ENCODE measurements around the gene EIF3L.

EIF3L gene

GRCh38 chr22:37815593-37815992 lies 33.6 kb upstream of the EIF3L start:
- 0 out of 2 replicates have a peak, but pooled peaks cover 4% of the 10 kb centered on the region for H3K79me2 ChIP-seq (ENCODE audit: insufficient read depth, low read length)
- H2AFZ ChIP-seq (ENCODE audit: low read depth, low read length), result no peak overlapping the region
- H3K27me3 ChIP-seq (ENCODE audit: insufficient read depth, low read length, poor library complexity), result no peaks in the 10 kb centered on the region
- no peaks in the 10 kb centered on the region; the same call in 1 of the 2 replicates for H4K20me1 ChIP-seq (ENCODE audit: insufficient read depth, low read length)
- no peaks in the 10 kb centered on the region for H3K9me3 ChIP-seq (ENCODE audit: insufficient read depth, low read length, severe bottlenecking)
- no peak overlapping the region for H3K4me2 ChIP-seq (ENCODE audit: insufficient read depth, low read length)
- peaks cover 7% of the 10 kb centered on the region for H3K4me1 ChIP-seq (ENCODE audit: insufficient read depth, low read length)
- H3K27ac ChIP-seq (ENCODE audit: low read length), result no peak overlapping the region
- no peak overlapping the region for H3K9ac ChIP-seq (ENCODE audit: low read depth, low read length)
- DNase-seq, result no peak
- H3K36me3 ChIP-seq (ENCODE audit: insufficient read depth, low read length), result peaks cover 40% of the 10 kb centered on the region
- no peak for ATAC-seq (ENCODE audit: insufficient read depth, low read depth)
- no peak overlapping the region for H3K4me3 ChIP-seq (ENCODE audit: low read depth in 1 of 2, low read length in 2 of 2)
- TF ChIP-seq, protein P1, sequence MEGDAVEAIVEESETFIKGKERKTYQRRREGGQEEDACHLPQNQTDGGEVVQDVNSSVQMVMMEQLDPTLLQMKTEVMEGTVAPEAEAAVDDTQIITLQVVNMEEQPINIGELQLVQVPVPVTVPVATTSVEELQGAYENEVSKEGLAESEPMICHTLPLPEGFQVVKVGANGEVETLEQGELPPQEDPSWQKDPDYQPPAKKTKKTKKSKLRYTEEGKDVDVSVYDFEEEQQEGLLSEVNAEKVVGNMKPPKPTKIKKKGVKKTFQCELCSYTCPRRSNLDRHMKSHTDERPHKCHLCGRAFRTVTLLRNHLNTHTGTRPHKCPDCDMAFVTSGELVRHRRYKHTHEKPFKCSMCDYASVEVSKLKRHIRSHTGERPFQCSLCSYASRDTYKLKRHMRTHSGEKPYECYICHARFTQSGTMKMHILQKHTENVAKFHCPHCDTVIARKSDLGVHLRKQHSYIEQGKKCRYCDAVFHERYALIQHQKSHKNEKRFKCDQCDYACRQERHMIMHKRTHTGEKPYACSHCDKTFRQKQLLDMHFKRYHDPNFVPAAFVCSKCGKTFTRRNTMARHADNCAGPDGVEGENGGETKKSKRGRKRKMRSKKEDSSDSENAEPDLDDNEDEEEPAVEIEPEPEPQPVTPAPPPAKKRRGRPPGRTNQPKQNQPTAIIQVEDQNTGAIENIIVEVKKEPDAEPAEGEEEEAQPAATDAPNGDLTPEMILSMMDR (IDR thresholded peaks at IDR 0.05; ENCODE audit: borderline replicate concordance, extremely low read depth, low read length, poor library complexity, severe bottlenecking), result no peak
- no peak for TF ChIP-seq EZH2 (IDR thresholded peaks at IDR 0.05; ENCODE audit: borderline replicate concordance, low read depth, low read length, severe bottlenecking)

DNA sequence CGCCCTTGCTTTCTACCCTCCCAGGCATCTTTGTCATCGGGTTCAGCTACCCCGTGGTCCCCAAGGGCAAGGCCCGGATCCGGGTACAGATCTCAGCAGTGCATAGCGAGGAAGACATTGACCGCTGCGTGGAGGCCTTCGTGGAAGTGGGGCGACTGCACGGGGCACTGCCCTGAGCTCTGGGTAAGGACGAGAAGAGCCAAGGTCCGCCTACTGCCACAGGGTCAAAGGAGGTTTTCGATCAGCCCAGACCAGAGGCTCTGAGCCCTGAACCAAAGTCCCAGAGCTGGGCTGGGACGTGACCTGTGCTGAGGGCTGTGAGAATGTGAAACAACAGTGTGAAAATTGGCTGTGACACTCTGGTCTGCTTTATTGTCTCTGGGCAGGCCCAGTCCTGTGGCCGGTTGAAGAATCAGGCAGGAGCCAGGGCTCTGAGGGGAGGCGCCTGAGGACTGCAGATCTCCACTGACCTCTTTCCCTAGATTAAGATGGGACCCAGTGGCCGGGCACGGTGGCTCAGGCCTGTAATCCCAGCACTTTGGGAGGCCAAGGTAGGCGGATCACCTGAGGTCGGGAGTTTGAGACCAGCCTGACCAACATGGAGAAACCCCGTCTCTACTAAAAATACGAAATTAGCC lies 32.6 kb upstream of the EIF3L start:
- no peaks in the 10 kb centered on the region for H3K9me3 ChIP-seq (ENCODE audit: insufficient read depth, low read length, severe bottlenecking)
- TF ChIP-seq EZH2 (IDR thresholded peaks at IDR 0.05; ENCODE audit: borderline replicate concordance, low read depth, low read length, severe bottlenecking), result no peak
- H2AFZ ChIP-seq (ENCODE audit: low read depth, low read length), result no peak overlapping the region
- no peak overlapping the region for H3K4me2 ChIP-seq (ENCODE audit: insufficient read depth, low read length)
- H3K27me3 ChIP-seq (ENCODE audit: insufficient read depth, low read length, poor library complexity), result no peaks in the 10 kb centered on the region
- ATAC-seq (ENCODE audit: insufficient read depth, low read depth) (no peak), DNase-seq (no peak)
- H3K4me3 ChIP-seq (ENCODE audit: low read depth in 1 of 2, low read length in 2 of 2), result no peak overlapping the region
- no peak overlapping the region for H3K9ac ChIP-seq (ENCODE audit: low read depth, low read length)
- H3K27ac ChIP-seq (ENCODE audit: low read length), result no peak overlapping the region
- no peaks in the 10 kb centered on the region for H3K79me2 ChIP-seq (ENCODE audit: insufficient read depth, low read length)
- H3K4me1 ChIP-seq (ENCODE audit: insufficient read depth, low read length), result peaks cover 7% of the 10 kb centered on the region
- no peaks in the 10 kb centered on the region; the same call in 1 of the 2 replicates for H4K20me1 ChIP-seq (ENCODE audit: insufficient read depth, low read length)
- H3K36me3 ChIP-seq (ENCODE audit: insufficient read depth, low read length), result peaks cover 40% of the 10 kb centered on the region

- Histone ChIP-seq H3K27me3 (ENCODE audit: insufficient read depth, low read length, poor library complexity) (no peaks in the 10 kb centered on the region), H3K79me2 (ENCODE audit: insufficient read depth, low read length) (no peaks in the 10 kb centered on the region), H3K4me1 (ENCODE audit: insufficient read depth, low read length) (peaks cover 7% of the 10 kb centered on the region), H3K36me3 (ENCODE audit: insufficient read depth, low read length) (peaks cover 35% of the 10 kb centered on the region), H4K20me1 (ENCODE audit: insufficient read depth, low read length) (no peaks in the 10 kb centered on the region; the same call in 1 of the 2 replicates), H3K9me3 (ENCODE audit: insufficient read depth, low read length, severe bottlenecking) (no peaks in the 10 kb centered on the region), H3K9ac (ENCODE audit: low read depth, low read length) (no peak overlapping the region), H3K27ac (ENCODE audit: low read length) (no peak overlapping the region), H3K4me2 (ENCODE audit: insufficient read depth, low read length) (peak overlapping the region; percentile 43; the same call in 1 of the 2 replicates), H2AFZ (ENCODE audit: low read depth, low read length) (peak overlapping the region; percentile 67), H3K4me3 (ENCODE audit: low read depth in 1 of 2, low read length in 2 of 2) (no peak overlapping the region)
- peak; percentile 91 for ATAC-seq (ENCODE audit: insufficient read depth, low read depth)
- TF ChIP-seq EZH2 (IDR thresholded peaks at IDR 0.05; ENCODE audit: borderline replicate concordance, low read depth, low read length, severe bottlenecking), result no peak
- TF ChIP-seq, protein P1 (IDR thresholded peaks at IDR 0.05; ENCODE audit: borderline replicate concordance, extremely low read depth, low read length, poor library complexity, severe bottlenecking), result peak; percentile 93
- DNase-seq, result peak; percentile 76
Measured at GRCh38 chr22:37817705-37818408, 31.4 kb upstream of the EIF3L start.

Measured in DND-41 (cell line).